HG03103 (cell line): ENCODE measurements around the gene KLF14.
"Not testable (repeated sequence)": the region's sequence is repeated elsewhere in the genome, so short reads cannot be mapped to it uniquely, and the experiment has no call there.

ENCODE experiments used
- ATAC-seq: cut with Tn5 transposase; IDR thresholded peaks from one replicate; pipeline ENCODE4 v1.9.1; 2021; ENCODE audit warnings: low read depth; ENCODE audit not compliant: unreplicated experiment

KLF14 gene

GRCh38 chr7:130733931-130734814 lies at the start of gene KLF14:
Gene KLF14, minus strand, starts transcription at chr7:130734207. Its CDS starts 174 bp downstream, at chr7:130734033.
- no peak for ATAC-seq

DNA sequence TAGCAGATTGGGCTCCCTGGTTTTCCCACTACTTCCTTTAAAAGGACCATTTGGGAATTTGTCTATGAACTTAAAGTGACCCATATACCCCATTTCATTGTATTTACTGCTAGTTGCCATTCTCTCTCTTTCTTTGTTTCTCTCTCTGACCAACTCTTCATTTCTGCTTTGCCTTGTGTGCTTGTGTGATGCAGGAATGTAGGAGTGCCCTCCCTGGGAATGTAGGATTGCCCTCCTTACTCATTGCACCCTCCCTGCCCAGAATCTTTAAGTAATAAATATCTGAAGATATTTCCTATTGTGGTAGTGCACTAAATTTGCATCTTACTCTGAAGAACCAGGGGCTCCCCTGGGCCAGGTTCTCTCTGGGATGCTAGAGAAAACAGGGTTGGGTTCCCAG lies 47.3 kb upstream of the KLF14 start:
- no peak for ATAC-seq

GRCh38 chr7:130777426-130777825 lies 43.4 kb upstream of the KLF14 start:
- no peak for ATAC-seq

GRCh38 chr7:130772456-130772855 lies 38.4 kb upstream of the KLF14 start:
- not testable (repeated sequence) for ATAC-seq

- ATAC-seq, result no peak
Observed at GRCh38 chr7:130768854-130769253, 34.8 kb upstream of the KLF14 start.

- not testable (repeated sequence) for ATAC-seq
Observed at GRCh38 chr7:130764569-130764968, 30.6 kb upstream of the KLF14 start.

DNA sequence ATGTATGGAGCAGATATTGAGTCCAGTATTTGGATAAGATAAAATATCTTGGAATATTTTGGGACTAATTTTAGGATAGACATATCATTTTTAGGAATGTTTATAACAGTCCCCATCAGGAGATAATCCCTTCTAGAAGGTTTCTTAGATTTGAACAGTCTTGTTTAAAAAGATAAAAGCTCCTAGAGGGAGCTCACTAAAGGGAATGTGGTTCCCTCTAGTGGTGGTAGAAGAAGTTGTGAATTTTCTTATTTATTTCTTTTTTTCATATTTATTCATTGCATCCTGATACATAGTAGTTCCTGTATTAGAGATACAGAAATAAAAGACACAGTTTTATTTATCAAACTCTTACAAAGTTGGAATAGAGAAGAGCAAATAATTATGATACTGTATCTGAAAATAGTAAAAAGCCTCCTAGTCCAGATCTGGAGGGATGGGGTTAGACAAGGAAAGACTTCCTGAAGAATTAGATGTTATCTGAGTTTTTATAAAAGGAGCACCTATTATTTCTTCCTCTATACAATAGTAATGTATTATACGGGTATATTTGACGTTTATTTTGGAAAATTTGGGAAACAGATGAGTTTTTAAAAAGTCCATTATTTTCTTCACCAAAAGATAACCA lies 24.5 kb upstream of the KLF14 start:
- ATAC-seq, result no peak

DNA sequence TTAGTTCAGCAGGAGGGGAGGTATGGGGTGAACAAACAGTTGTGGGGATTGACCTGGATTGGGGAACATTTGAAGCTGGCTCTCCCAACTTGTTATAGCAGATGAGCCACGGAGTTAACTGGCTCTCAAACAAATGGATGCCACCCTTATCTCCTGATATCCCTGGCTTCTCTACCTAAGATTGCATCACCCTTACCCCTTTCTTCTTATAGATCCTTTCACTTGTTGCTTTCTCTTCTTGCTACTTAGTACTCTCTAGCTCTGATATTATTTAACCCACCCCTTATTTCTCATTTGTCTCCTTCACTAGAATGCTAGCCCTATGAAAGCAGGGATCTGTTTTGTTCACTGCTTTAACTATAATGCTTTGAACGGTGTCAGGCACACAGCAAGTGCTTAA lies 22.3 kb upstream of the KLF14 start:
- ATAC-seq, result no peak

- ATAC-seq, result no peak
Observed at GRCh38 chr7:130752424-130752823, 18.4 kb upstream of the KLF14 start.

DNA sequence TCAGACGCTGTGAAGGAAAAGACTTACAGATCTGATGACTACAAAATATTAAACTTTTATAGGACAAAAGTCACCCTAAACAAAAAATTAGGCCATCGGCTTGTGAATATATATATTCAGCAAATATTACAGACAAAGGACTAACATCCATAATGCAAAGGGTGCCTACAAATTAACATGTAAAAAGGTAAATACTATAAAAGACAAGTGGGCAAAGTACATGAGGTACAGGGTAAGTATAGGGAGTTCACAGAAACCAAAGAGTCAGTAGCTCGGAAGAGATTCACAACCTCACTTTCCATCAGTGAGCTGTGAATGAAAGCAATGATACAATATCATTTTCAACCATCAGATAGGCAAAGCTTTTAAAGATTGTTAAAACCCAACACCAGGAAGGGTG lies 16.7 kb upstream of the KLF14 start:
- no peak for ATAC-seq

DNA sequence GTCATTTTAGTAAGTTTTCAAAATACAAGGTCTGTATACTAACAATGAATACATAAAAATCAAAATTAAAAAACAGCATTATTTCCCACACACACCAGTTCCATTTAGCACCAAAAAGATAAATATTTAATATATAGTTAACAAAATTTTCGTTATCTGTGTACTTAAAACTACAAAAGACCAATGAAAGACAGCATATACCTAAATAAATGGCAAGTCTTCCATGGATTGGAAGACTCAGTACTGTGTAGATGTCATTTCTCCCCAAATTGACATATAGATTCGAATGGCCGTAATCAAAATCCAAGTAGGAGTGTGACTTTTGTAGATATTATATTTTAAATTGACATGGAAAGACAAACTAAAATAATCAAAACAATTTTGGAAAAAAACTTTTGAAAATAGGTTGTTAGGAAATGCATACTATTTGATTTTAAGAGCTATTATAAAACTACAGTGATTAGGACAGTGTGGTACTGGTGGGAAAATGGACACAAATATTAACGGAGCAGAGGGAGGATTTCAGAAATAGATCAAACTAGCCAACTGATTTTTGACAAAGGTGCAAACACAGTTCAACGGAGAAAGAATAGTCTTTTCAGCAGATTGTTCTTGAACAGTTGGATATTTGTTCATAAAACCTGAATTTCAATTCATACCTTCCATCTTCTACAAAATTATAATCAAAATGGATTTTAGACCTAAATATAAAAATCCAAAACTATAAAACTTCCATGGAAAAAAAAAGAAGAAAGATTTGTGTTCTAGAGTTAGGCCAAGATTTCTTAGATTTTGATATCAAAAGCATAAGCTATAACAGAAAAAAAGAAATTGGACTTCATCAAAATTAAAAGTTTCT lies 14.8 kb upstream of the KLF14 start:
- no peak for ATAC-seq

- ATAC-seq, result no peak
Observed at GRCh38 chr7:130741331-130741995, 7.5 kb upstream of the KLF14 start.

DNA sequence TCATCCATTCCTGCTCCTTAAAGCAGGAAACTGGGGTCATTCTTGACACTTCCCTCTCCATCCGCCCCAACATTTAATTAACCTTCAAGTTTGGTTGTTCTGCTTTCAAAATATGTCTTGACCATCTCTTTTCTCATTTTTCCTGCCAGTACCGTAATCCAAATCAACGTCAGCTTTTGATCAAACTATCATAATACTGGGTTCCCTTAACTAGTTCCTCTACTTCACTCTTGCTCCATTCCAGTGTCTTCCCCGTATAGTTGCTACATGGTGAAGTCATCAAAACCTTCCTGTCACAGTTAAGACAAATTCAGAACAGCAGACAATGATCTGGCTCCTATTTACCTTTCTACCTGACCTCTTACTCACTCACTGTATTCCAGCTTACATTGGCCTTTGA lies 6.6 kb upstream of the KLF14 start:
- no peak for ATAC-seq

DNA sequence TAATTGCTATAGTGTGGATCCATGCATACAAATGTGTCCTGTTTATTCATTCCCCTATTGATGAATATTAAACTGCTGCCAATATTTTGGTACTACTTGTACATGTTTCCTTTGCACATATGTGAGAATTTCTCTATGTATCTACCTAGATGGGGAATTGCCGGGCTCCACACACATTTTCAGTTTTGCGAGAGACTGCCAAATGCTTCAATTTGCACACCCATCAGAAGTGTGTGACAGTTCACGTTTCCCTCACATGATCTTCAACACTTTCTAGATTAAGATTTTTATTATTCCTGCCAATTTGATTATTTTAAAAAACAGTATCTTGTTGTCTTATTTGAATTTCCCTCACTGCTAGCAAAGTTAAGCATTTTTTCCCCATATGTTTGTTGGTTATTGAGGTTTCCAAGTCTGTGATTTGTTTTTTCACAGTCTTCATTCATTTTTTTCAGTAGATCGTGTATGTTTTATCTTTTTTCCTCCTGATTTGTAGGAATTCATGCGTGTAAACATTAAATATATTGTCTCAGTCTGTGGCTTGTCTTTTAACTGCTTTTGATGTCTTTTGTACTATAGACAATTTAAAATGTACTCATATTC lies 2.4 kb upstream of the KLF14 start:
- no peak for ATAC-seq

DNA sequence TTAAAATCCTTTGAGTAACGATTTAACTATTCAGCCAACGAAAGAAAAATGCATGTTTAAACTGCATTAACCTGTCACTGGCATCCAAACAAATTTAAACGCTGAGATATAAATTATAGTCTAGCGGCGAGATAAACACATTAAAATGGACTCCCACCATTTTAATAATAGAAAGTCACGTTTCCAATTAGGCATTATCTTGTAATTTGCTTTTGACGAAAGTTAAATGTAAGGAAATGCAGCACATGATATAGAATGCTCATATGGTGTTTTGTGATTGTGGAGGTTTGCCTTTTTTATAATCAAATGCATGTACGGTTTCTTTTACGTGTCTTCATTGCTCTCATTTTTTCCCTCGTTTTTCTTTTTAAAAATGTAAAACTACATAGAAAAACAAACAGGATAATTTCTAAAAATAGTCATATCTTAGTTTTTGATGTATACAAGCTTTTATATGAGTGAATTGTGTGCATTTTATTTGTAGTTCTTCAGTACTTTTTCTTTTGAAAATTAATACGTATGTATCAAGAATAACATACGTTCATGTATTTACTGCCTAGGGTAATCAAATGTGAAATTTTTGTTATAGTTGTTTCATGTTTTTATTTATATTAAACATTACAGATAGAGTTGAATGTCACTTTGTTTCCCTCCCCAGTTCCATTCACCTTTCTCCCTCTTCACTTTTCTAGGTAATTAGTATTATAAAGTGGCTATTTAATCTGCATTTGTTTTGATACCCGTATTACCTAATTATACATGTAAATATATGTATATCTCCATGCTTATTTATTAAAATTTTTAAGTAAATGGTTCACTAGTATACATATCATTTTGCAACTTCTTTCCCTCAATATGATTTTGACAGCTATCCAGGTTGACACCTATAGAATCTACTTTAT lies 1.1 kb upstream of the KLF14 start:
- no peak for ATAC-seq

DNA sequence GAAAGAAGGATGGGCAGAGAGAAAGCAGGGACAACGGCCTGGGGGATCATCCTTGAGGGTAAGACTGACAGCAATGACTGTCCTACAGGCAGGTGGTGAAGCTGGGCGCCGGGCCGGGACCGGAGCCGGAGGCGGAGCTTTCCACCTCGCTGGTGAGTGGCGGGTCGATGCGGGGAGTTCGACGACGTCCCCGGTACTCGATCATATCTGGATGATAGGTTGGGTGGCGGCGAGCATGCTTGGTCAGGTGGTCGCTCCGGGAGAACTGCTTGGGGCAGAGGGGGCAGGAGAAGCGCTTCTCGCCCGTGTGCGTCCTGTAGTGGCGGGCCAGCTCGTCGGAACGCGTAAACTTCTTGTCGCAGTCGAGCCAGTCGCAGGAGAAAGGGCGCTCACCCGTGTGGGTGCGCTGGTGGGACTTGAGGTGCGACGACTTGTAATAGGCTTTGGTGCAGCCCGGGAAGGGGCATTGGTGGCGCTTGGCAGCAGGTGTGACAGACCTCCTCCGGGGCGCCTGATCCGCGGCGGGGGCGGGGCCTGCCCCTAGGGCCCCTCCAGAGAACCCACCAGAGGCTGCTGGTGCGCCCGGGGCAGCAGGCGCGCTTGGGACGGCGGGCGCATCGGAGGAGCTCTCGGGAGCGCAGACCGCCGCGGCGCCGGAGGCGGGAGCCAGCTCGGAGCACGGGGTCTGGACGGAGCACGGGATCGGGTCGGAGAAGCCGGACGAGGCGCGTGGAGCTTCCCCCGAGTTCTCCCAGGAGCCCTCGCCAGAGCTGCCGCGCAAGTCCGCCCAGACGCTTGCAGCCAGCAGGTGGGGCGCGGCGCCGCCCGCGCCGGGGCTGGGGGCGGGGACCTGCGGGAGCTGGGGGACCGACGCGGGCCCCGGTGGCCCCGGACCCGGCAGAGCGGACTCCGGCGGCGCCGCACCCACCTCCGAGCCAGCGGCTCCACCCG lies 752 bp downstream of the KLF14 start:
- ATAC-seq, result no peak

GRCh38 chr7:130723784-130724183 lies 10.2 kb downstream of the KLF14 start:
- no peak for ATAC-seq
